Measurements from ENCODE around the gene GFPT2. TPM values are rescaled to one million over a fixed set of nuclear protein-coding genes. Genes with fewer than 3 reads are reported as not detected.

The GFPT2 gene
- total and polyA plus RNA-seq, 9 of the 15 experiments (the other 6 are each of a cell fraction or from before 2014, with no cell fraction given), result 0.07 to 0.14 (median 0.08) TPM; not detected in 6

GRCh38 chr5:180358694-180359093, 5.6 kb upstream of the GFPT2 start:
- H3K27ac ChIP-seq (ENCODE audit: extremely low read depth, low read depth, low read length), result no peak overlapping the region
- BruUV-seq (replicated peaks), result no TSS peak
- ChIA-PET CTCF (ENCODE audit: low intra/inter-chr PET ratio) (interaction anchor here (0.7 kb wide), 1 partner anchor 115 kb away, joined by 4 read pairs; no protein-coding TSS in a partner anchor), POLR2A (interaction anchor here (0.5 kb wide), 1 partner anchor 693 kb away, joined by 3 read pairs; no protein-coding TSS in a partner anchor)
- H3K4me3 ChIP-seq, result no peak overlapping the region
- in situ Hi-C loops (cut with MboI) (no loop called here), intact Hi-C loops (cut with micrococcal nuclease) (no loop called here)
- ATAC-seq (no peak), DNase-seq (ENCODE audit: extremely low read depth in 1 of 4, low spot score in 3 of 4) (no peak), FAIRE-seq (no peak)
- no peak overlapping the region for H3K9ac ChIP-seq (ENCODE audit: insufficient read depth in 1 of 2, low read depth in 2 of 2, low read length in 2 of 2)
- peaks cover 4% of the 10 kb centered on the region for H4K20me1 ChIP-seq (replicated peaks; ENCODE audit: control insufficient read depth, insufficient read depth, low read length)
- no peaks in the 10 kb centered on the region for H3K36me3 ChIP-seq (ENCODE audit: control insufficient read depth, insufficient read depth, low read length)
- H3K4me1 ChIP-seq (replicated peaks in 1 of 2; ENCODE audit: control insufficient read depth in 2 of 2, insufficient read depth in 2 of 2, low read length in 2 of 2), result peaks cover 0 to 4% of the 10 kb centered on the region in 2 experiments; a peak in 2 of 5 replicates
- H3K4me2 ChIP-seq (ENCODE audit: insufficient read depth, low read length), result no peak overlapping the region
- H3K9me1 ChIP-seq (ENCODE audit: control insufficient read depth, insufficient read depth, low read length), result no peaks in the 10 kb centered on the region
- no peaks in the 10 kb centered on the region for H3K79me2 ChIP-seq (ENCODE audit: control insufficient read depth, insufficient read depth, low read length)
- no peaks in the 10 kb centered on the region; the same call in 1 of the 2 replicates for H3K9me3 ChIP-seq (replicated peaks; ENCODE audit: control insufficient read depth, insufficient read depth, low read depth, low read length)
- TF ChIP-seq CHD2 (IDR thresholded peaks at IDR 0.05; ENCODE audit: low read depth, low read length), result no peak
- TF ChIP-seq POLR3G (IDR thresholded peaks at IDR 0.05; ENCODE audit: extremely low read depth, insufficient read length, insufficient replicate concordance), result no peak
- TF ChIP-seq SRSF7 (optimal IDR thresholded peaks at IDR 0.05; ENCODE audit: low read depth, low read length), result no peak
- TF ChIP-seq ZNF778 (CRISPR knock-in tag; IDR thresholded peaks at IDR 0.05), result no peak
- no peak for TF ChIP-seq NR3C1 (CRISPR knock-in tag; IDR thresholded peaks at IDR 0.05)
- no peak for TF ChIP-seq DIDO1 (tag; IDR thresholded peaks at IDR 0.05; ENCODE audit: low read depth)
- TF ChIP-seq ARID3B (CRISPR knock-in tag; IDR thresholded peaks at IDR 0.05; ENCODE audit: borderline replicate concordance), result no peak
- no peak for TF ChIP-seq ZNF830 (CRISPR knock-in tag; IDR thresholded peaks at IDR 0.05)
- TF ChIP-seq DLX4 (CRISPR knock-in tag; IDR thresholded peaks at IDR 0.05), result no peak
- peaks cover 15 to 75% of the 10 kb centered on the region in 2 experiments for H3K27me3 ChIP-seq (ENCODE audit: control insufficient read depth in 2 of 2, insufficient read depth in 2 of 2, low read length in 2 of 2)
- no peak overlapping the region for H2AFZ ChIP-seq (ENCODE audit: low read depth, low read length)
- 5% methylated on average over 6 of the region's 6 CpGs for WGBS (ENCODE audit: insufficient coverage, low coverage, missing lambda C conversion rate)

Measured in K562 (cell line).